ENCODE results near the gene FAM110D. TPM values are rescaled to one million over a fixed set of nuclear protein-coding genes. Genes with fewer than 3 reads are reported as not detected.

Gene FAM110D
- total and polyA plus RNA-seq, 2 donors (not counting 3 experiments of a cell fraction or from before 2014, with no cell fraction given), result 2.6 to 5.1 TPM

- Histone ChIP-seq H3K9me3 (replicated peaks; ENCODE audit: control insufficient read depth, insufficient read depth, low read length) (no peaks in the 10 kb centered on the region), H3K27ac (ENCODE audit: insufficient read depth, low read depth, low read length) (no peak overlapping the region), H3K9me1 (replicated peaks; ENCODE audit: control insufficient read depth, extremely low read depth, insufficient read depth, low read length) (peaks cover 2% of the 10 kb centered on the region), H2AFZ (ENCODE audit: low read depth, low read length) (no peak overlapping the region), H3K4me1 (ENCODE audit: control insufficient read depth, extremely low read depth, insufficient read depth, low read length) (peaks cover 16% of the 10 kb centered on the region), H3K9ac (replicated peaks; ENCODE audit: extremely low read depth, insufficient read depth, low read length) (no peak overlapping the region), H3K79me2 (ENCODE audit: control insufficient read depth, insufficient read depth, low read length) (no peaks in the 10 kb centered on the region), H3K4me3 (replicated peaks in 1 of 3; ENCODE audit: insufficient read depth in 1 of 3, low read depth in 1 of 3, low read length in 3 of 3) (no peak overlapping the region), H3K36me3 (ENCODE audit: control insufficient read depth in 2 of 2, extremely low read depth in 1 of 2, insufficient read depth in 2 of 2, low read length in 2 of 2) (peaks cover 0 to 2% of the 10 kb centered on the region in 2 experiments), H4K20me1 (replicated peaks; ENCODE audit: control insufficient read depth, extremely low read depth, insufficient read depth, low read length) (no peaks in the 10 kb centered on the region), H3K27me3 (ENCODE audit: control insufficient read depth in 2 of 2, insufficient read depth in 2 of 2, low read length in 2 of 2) (no peaks in the 10 kb centered on the region), H3K4me2 (ENCODE audit: insufficient read depth, low read length) (no peak overlapping the region)
- ChIA-PET CTCF (interaction anchor here (0.8 to 7.7 kb wide), 9 partner anchors 8 to 196 kb away, joined by 3 to 62 read pairs (median 4); partner anchors contain the start of gene PDIK1L), POLR2A (interaction anchor here (1.0 kb wide), 1 partner anchor 19 kb away, joined by 3 read pairs; no protein-coding TSS in a partner anchor)
- no TSS peak for BruUV-seq (replicated peaks)
- dilution Hi-C loops (cut with MboI; ENCODE audit: extremely low pct_ligation_motif_present, low sequenced_read_pairs) (no loop called here), intact Hi-C loops (cut with micrococcal nuclease) (no loop called here)
- DNase-seq (ENCODE audit: low read depth, low spot score) (no peak), FAIRE-seq (no peak)
- TF ChIP-seq EZH2 (IDR thresholded peaks at IDR 0.05; ENCODE audit: borderline replicate concordance, low read depth, low read length, severe bottlenecking) (no peak), POLR2AphosphoS5 (IDR thresholded peaks at IDR 0.05; ENCODE audit: insufficient read depth, low read depth, low read length) (no peak), POLR2A (IDR thresholded peaks at IDR 0.05; ENCODE audit: low read depth, low read length) (no peak), MYC (IDR thresholded peaks at IDR 0.05; ENCODE audit: low read depth, low read length) (no peak), CTCF (IDR thresholded peaks at IDR 0.05; ENCODE audit: extremely low read depth in 1 of 2, insufficient read depth in 1 of 2, low read depth in 1 of 2, low read length in 2 of 2) (no peak), FOS (IDR thresholded peaks at IDR 0.05; ENCODE audit: borderline replicate concordance, insufficient read depth, low read length) (no peak), GATA2 (IDR thresholded peaks at IDR 0.05; ENCODE audit: insufficient read depth, insufficient read length, low read depth, low read length) (no peak), MAX (IDR thresholded peaks at IDR 0.05; ENCODE audit: insufficient read depth, insufficient read length) (no peak), JUN (IDR thresholded peaks at IDR 0.05; ENCODE audit: borderline replicate concordance, insufficient read depth, insufficient read length, low read depth) (no peak)
Measured at GRCh38 chr1:26125946-26126320, 32.9 kb upstream of the FAM110D start.

Measured in endothelial cell of umbilical vein (primary cell).